ENCODE measurements around the gene EIF4B.
A peak's percentile ranks its signal among the peaks of the same experiment; 100 is the strongest.

EIF4B gene

GRCh38 chr12:53056296-53056695 lies 50.0 kb downstream of the EIF4B start:
- DNase-seq, result peak in 3 of 58 donors; percentile 3 to 41 (median 13)

DNA sequence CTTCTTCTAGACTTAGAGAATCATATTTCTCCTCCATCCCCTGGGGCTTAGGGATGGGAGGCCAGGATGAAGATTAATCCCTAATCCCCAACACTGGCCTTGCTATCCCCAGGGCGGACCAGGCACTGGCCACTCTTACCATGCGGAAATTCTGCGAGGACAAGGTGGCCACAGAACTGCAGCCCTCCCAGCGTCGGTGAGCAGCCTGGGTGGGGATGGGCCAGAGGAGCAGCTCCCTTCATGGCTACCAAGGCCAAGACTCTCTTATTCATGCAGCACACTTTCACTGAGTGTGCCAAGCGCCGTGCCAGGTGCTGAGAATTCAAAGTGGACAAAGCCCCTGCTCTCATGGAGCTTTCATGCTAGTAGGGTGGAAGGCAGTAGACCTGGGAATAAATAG lies 50.6 kb downstream of the EIF4B start:
- DNase-seq, result no peak

DNA sequence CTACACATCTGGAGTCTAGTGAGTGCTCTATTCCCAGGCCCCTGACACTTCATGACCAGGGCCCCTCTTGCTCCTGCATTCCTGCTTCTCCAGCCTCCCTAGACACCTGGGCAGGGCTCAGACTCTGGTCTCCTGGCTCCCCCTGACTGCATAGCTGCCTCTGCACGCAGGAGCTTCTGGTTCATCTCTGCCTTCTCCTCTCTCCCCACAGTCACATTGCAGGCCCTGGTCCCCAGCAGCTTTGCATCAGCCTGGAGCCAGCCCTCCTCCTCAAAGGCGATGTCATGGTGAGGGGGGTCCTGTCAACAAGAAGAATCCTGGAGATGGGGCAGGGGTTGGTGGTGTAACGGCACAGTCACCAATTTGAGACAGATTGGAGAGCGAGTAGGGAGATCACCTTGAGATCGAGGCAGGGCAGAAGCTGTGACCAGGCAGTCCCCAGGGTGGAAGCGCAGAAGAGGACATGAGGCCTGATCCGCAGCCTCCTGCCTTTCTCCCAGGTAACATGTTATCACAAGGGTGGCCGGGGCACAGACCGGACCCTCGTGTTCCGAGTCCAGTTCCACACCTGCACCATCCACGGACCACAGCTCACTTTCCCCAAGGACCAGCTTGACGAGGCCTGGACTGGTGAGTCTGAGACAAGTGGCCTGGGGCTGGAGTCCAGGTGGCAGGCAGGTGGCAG lies 51.7 kb downstream of the EIF4B start:
- no peak for DNase-seq

- DNase-seq, result no peak
Measured at GRCh38 chr12:53058674-53059433, 52.6 kb downstream of the EIF4B start.

DNA sequence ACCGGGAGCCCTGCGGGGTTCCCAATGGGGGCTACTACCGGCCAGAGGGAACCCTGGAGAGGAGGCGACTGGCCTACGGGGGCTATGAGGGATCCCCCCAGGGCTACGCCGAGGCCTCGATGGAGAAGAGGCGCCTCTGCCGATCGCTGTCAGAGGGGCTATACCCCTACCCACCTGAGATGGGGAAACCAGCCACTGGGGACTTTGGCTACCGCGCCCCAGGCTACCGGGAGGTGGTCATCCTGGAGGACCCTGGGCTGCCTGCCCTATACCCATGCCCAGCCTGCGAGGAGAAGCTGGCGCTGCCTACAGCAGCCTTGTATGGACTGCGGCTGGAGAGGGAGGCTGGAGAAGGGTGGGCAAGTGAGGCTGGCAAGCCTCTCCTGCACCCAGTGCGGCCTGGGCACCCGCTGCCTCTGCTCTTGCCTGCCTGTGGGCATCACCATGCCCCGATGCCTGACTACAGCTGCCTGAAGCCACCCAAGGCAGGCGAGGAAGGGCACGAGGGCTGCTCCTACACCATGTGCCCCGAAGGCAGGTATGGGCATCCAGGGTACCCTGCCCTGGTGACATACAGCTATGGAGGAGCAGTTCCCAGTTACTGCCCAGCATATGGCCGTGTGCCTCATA lies 53.3 kb downstream of the EIF4B start:
- no peak for DNase-seq

DNA sequence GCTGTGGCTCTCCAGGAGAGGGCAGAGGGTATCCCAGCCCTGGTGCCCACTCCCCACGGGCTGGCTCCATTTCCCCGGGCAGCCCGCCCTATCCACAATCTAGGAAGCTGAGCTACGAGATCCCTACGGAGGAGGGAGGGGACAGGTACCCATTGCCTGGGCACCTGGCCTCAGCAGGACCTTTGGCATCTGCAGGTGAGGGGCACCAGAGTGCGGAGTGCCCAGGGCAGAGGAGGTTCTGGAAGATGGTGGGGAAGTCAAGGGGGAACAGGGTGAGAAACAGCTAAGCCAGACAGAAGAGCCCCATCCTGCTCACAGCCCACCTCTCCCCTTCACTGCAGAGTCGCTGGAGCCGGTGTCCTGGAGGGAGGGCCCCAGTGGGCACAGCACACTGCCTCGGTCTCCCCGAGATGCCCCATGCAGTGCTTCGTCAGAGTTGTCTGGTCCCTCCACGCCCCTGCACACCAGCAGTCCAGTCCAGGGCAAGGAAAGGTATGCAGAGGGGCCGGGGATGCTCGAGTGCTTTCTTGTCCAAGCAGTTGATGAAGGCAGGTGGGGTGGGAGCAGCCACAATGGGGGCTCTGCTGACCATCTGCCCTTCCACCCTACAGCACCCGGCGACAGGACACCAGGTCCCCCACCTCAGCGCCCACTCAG lies 53.9 kb downstream of the EIF4B start:
- no peak for DNase-seq

DNA sequence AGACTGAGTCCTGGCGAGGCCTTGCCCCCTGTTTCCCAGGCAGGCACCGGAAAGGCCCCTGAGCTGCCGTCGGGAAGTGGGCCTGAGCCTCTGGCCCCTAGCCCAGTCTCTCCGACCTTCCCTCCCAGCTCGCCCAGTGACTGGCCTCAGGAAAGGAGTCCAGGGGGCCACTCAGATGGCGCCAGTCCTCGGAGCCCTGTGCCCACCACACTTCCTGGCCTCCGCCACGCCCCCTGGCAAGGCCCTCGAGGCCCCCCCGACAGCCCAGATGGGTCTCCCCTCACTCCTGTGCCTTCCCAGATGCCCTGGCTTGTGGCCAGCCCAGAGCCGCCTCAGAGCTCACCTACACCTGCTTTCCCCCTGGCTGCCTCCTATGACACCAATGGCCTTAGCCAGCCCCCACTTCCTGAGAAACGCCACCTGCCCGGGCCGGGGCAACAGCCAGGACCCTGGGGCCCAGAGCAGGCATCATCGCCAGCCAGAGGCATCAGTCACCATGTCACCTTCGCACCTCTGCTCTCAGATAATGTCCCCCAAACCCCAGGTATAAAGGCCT lies 54.5 kb downstream of the EIF4B start:
- DNase-seq, result no peak

- no peak for DNase-seq
Measured at GRCh38 chr12:53061404-53062010, 55.3 kb downstream of the EIF4B start.

DNA sequence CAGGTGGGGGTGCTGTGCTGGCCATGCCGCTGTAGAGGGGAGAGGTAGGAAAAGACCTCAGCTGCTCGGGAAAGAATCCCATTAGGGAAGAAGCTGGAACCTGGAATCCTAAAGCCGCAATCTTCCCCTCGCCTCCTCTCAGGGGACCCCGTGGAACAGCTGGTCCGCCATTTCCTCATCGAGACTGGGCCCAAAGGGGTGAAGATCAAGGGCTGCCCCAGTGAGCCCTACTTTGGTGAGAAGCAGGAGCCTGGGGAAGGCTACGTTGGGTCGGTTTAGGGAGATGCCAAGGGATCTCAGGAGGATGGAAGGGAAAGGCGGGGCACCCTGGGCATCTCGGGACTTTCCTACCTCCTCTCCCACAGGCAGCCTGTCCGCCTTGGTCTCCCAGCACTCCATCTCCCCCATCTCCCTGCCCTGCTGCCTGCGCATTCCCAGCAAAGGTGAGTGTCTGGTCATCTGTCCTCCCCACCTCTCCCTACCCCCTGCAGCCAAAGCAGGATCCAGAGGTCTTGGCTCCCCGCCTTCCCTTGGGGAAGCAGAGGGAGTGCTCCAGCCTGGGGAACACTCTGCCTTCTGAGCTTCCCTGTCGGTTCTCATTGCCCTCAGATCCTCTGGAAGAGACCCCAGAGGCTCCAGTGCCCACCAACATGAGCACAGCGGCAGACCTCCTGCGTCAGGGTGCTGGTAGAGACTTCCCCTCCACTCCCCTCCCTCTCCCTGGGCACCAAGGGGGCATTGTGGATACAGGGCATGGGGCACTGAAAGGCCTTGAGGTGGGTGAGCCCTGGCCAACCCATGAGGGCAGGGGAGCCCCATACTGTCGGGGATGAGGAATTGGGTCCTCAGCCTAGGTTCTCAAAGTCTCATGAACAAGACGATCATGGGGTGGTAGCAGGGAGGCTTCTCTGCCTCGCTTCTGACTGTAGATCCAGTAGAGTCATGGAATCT lies 56.0 kb downstream of the EIF4B start:
- no peak for DNase-seq

DNA sequence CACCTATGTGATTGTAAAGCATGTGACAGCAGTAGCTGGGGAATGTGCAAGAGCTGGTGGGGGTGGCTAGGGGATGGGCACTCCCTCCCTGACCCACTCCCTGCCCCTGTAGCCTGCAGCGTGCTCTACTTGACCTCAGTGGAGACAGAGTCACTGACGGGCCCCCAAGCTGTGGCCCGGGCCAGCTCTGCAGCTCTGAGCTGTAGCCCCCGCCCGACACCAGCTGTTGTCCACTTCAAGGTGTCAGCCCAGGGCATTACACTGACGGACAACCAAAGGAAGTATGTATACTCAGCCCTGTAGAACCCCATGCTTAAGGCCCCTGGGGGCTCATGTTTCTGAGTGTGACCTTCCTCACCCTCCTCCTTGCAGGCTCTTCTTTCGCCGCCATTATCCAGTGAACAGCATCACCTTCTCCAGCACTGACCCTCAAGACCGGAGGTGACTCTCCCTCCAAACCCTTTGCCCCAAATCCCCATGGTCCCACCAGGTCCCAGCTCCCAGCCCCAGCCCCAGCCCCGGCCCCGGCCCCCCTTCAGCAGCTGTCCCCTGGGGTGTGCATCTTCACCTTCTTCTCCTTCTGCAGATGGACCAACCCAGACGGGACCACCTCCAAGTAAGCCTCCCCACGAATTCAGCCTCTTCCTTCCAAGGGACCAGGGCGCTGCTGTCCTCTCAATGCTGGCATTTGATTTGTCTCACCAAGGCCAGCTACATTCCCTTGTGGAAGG lies 56.9 kb downstream of the EIF4B start:
- DNase-seq, result no peak

DNA sequence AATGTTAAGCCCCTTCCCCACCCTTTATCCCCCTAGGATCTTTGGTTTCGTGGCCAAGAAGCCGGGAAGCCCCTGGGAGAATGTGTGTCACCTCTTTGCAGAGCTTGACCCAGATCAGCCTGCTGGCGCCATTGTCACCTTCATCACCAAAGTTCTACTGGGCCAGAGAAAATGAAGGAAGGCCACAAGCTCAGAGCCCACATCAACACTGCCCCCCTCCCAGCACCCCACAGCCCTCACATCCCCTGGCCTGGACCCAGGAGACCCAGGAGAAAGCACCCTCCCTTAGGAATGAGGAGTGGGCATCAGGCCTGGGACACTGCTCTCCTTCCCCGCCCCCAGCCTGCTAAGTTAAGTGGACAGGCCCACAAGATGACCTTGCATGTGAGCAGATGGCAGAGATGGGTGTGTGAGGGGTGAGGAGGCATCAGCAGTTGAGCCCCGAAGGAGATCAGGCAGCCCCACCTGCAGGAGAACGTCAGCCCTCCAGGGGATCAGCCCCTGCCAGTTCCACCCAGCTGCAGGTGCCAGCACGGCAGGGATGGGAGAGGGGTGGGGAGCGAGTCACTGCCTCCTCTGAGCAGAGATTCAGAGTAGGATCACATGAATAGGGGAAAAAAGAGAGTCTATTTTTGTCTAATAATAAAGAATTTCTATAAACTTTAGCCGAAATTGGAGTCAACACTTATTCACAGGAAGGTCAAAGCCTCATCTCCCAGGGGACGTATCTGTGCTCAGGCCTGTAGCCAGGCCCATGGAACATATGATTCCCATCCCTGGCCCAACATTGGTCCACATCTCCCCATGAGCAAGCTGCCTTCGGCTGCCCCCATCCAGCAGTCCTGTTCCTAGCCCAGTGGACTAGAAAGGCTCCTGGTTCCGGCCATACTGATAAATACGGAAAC lies 57.7 kb downstream of the EIF4B start:
- DNase-seq, result no peak

DNA sequence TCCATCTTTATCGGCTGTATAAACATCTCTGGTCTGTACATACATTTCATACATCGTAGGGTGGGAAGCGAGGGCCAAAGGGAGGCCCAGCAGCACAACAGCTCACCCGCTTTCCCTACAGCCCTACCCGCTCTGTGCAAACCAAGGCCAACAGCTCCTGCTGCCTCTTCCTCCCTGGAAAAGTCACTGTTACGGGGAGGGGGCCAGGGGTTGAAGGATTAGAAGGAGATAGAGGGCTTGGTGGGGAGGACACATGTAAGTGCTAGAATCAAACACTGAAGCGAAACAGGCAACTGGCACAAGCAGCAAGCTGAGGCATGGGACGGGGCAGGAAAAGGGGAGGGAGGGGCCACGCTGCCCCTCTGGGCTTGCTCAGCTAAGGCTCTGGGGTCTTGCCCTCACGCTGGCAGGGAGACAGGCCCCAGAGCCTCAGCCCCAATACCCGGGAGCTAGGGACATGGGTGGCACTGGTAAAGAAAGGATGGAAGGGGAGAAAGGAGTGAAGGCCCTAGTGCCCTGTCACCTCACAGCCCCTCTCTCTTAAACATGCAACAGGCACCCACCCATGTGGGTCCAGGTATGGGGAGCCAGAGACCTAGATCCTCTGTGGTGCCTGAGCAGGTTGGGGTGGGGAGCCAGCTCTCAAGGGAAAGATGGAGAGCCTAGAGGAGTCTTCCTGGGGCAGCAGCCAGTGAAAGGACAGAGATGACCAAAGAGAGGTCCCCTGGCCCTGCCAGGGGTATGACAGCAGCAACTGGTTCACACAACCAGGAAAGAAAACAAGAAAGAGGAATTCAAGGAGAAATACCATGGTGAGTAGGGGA lies 58.6 kb downstream of the EIF4B start:
- DNase-seq, result no peak

DNA sequence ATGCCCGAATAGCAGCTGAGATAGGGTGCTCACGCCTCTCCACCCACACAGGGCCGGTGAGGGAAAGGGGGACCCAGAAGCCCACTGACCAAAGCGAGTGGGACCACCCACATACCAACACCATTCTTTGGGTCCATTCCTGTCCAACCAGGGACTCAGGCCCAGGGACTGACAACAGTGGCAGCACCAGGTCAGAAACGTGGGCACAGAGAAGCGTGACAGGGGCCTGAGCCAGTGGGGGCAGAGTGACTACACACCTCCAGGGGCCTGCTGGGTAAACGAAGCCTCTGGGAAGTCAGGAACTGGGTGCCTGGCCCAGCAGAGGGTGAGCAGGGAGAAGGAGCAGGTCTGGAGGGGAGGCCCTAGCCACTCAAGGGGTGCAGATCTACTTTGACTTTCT lies 59.2 kb downstream of the EIF4B start:
- DNase-seq, result no peak

DNA sequence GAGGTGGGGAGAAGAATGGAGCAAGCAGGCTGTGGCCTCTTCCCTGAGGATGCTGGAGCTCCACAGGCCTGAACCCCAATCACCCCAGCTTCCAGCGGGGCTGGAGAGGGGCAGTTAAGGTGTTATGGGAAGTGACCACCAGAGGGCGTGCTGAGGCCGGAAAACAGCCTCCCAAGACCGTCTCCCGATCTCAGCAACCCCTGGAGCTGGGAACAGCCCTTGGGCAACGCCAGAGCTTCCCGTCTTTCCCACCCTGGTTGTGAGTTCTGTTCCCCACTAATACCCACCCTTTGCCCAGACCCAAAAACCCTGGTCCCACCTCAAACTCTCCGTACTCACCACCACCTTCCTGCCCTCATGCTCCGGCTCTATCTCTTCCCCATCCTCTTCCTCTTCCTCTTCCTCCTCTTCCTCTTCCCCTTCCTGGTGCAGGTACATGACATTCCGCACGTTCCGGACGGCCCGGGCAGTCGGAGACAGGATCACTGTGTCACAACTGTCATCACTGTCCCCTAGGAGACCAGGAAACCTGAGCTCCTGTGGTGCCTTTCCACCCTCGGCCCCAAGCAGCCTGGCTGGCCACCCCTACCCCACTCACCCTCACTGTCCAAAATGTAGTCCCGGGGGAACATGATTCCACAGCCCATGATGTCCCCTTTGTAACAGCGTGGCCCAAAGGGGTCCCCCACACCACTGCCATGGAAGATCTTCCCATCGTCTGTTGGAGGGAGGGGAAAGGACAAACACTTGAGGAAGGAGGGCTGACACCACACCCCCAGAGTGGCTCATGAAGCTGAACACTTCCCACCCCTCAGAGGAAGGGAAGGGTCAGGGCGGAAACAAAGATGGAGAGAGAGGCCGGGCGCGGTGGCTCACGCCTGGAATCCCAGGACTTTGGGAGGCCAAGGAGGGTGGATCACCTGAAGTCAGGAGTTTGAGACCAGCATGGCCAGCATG lies 60.0 kb downstream of the EIF4B start:
- peak in 51 of 58 donors; percentile 20 to 81 (median 50) for DNase-seq

DNA sequence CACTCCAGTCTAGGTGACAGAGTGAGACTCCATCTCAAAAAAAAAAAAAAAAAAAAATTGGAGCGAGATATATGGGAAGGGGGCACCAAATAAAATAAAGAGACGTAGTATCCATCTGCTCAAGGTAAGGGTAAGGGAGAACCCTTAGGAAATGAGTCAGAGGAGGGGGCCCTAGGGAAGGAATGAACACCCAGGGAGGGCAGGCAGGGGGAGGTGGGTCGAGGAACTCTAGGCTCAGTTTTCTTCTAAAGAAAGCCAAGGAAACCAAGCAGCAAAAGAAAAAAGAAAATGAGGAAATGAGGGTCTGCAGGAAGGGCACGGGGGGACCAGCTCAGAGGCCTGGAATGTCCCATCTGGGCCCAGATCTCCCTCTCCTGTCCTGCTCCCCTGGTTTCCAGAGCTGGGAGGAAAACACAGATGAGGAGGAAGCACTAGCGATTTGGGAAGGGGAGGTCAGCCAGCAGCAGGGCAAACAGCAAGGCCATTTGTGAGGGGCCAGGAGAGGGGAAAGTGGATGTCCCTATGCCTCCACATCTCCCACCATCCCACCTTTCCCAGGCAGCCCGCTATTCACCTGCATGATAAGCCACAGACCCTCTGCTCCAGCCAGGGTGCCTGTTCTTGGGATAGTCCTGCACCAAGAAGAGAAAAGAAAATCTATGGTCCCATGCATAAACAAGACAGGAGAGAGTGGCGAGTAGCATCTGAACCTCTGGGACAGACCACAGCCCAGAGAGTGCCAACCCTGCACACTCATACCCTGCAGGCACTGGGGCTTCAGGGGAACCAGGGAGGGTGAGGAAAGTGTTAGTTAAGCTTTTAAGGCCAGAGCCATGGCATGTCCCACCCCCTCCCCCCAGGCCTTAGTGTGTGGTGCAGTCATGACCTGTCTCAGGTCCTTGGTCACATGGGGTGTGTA lies 61.1 kb downstream of the EIF4B start:
- DNase-seq, result no peak
